ENCODE results near the gene TEX26. TPM values are rescaled to one million over a fixed set of nuclear protein-coding genes. Genes with fewer than 3 reads are reported as not detected.
A peak's percentile ranks its signal among the peaks of the same experiment; 100 is the strongest.

The TEX26 gene
- total RNA-seq, 2 donors from 2014 or later = not detected

DNA sequence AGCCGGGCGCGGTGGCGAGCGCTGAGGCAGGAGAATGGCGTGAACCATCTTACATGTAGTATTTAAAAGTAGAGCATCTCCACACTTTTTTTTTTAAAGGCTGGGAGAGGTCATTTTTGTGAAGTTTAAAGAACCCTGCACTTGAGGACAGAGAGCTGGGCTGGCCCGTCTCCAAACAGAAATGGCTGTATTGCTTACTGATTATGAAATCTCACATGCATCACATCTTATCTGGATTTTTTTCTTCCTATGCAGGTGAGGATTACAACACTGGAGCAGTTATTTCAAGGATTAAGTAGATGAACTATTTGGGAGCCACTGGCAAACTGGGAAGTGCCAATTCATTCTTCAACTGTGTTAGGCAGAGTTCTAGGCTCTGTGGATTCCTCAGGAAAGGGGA, 59.5 kb downstream of the TEX26 start:
- H3K9ac ChIP-seq (ENCODE audit: extremely low read depth, low read length, poor library complexity, severe bottlenecking) = no peak overlapping the region
- no peaks in the 10 kb centered on the region for H3K27me3 ChIP-seq (ENCODE audit: control insufficient read depth, insufficient read depth, low read length, poor library complexity, severe bottlenecking)
- no peaks in the 10 kb centered on the region for H3K36me3 Mint-ChIP-seq (ENCODE audit: low read depth)
- no peak overlapping the region for H3K4me3 Mint-ChIP-seq
- 100% methylated on average over 2 of the region's 7 CpGs; no CpG with 5 or more reads in 1 of the 2 experiments for WGBS, 2 experiments (ENCODE audit: insufficient coverage in 1 of 2, insufficient read length in 1 of 2)
- H3K4me1 ChIP-seq (ENCODE audit: control insufficient read depth, insufficient read depth, low read length) = no peaks in the 10 kb centered on the region
- TF ChIP-seq, protein P1, sequence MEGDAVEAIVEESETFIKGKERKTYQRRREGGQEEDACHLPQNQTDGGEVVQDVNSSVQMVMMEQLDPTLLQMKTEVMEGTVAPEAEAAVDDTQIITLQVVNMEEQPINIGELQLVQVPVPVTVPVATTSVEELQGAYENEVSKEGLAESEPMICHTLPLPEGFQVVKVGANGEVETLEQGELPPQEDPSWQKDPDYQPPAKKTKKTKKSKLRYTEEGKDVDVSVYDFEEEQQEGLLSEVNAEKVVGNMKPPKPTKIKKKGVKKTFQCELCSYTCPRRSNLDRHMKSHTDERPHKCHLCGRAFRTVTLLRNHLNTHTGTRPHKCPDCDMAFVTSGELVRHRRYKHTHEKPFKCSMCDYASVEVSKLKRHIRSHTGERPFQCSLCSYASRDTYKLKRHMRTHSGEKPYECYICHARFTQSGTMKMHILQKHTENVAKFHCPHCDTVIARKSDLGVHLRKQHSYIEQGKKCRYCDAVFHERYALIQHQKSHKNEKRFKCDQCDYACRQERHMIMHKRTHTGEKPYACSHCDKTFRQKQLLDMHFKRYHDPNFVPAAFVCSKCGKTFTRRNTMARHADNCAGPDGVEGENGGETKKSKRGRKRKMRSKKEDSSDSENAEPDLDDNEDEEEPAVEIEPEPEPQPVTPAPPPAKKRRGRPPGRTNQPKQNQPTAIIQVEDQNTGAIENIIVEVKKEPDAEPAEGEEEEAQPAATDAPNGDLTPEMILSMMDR (conservative IDR thresholded peaks at IDR 0.05) = no peak
- no peak overlapping the region for H3K27ac ChIP-seq (ENCODE audit: low read depth, low read length)
- no peak for DNase-seq
- H3K4me1 Mint-ChIP-seq = peaks cover 7% of the 10 kb centered on the region
- H3K27me3 Mint-ChIP-seq (ENCODE audit: insufficient read depth) = no peaks in the 10 kb centered on the region
- no peaks in the 10 kb centered on the region for H3K36me3 ChIP-seq (ENCODE audit: control insufficient read depth, insufficient read depth, low read length)
- no peaks in the 10 kb centered on the region for H3K9me3 ChIP-seq (ENCODE audit: control insufficient read depth, low read length)
- no peak overlapping the region for H3K4me3 ChIP-seq (ENCODE audit: low read length)
- no peak overlapping the region for H3K27ac Mint-ChIP-seq
- H3K9me3 Mint-ChIP-seq = no peaks in the 10 kb centered on the region

DNA sequence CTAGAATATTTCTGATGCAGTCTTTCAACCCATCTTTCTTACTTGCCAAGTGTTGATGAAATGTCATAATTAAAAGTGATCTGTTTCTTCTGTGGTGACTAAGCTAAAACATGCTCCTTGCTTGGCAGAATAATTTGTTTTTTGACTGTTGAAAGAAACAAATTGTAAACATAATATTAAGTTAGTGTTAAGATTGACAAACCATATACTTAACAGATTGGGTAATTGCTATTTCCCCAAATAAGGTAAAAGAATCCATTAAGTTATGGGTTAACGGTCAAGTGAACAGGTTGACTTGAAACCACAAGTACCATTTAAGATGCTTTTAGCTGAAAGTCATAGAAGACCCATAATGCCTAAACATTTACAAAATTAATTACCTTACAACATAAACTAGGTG, 62.9 kb downstream of the TEX26 start:
- 92% methylated on average over 1 of the region's 1 CpG; no CpG with 5 or more reads in 1 of the 2 experiments for WGBS, 2 experiments (ENCODE audit: insufficient coverage in 1 of 2, insufficient read length in 1 of 2)
- TF ChIP-seq, protein P1 (conservative IDR thresholded peaks at IDR 0.05) = no peak
- H3K9me3 ChIP-seq (ENCODE audit: control insufficient read depth, low read length) = no peaks in the 10 kb centered on the region
- no peaks in the 10 kb centered on the region for H3K9me3 Mint-ChIP-seq
- no peaks in the 10 kb centered on the region for H3K36me3 ChIP-seq (ENCODE audit: control insufficient read depth, insufficient read depth, low read length)
- no peaks in the 10 kb centered on the region for H3K27me3 Mint-ChIP-seq (ENCODE audit: insufficient read depth)
- H3K4me1 Mint-ChIP-seq = no peaks in the 10 kb centered on the region
- H3K4me3 ChIP-seq (ENCODE audit: low read length) = no peak overlapping the region
- no peaks in the 10 kb centered on the region for H3K27me3 ChIP-seq (ENCODE audit: control insufficient read depth, insufficient read depth, low read length, poor library complexity, severe bottlenecking)
- no peak overlapping the region for H3K4me3 Mint-ChIP-seq
- no peak overlapping the region for H3K27ac ChIP-seq (ENCODE audit: low read depth, low read length)
- H3K4me1 ChIP-seq (ENCODE audit: control insufficient read depth, insufficient read depth, low read length) = no peaks in the 10 kb centered on the region
- no peaks in the 10 kb centered on the region for H3K36me3 Mint-ChIP-seq (ENCODE audit: low read depth)
- no peak overlapping the region for H3K9ac ChIP-seq (ENCODE audit: extremely low read depth, low read length, poor library complexity, severe bottlenecking)
- no peak for DNase-seq
- no peak overlapping the region for H3K27ac Mint-ChIP-seq

DNA sequence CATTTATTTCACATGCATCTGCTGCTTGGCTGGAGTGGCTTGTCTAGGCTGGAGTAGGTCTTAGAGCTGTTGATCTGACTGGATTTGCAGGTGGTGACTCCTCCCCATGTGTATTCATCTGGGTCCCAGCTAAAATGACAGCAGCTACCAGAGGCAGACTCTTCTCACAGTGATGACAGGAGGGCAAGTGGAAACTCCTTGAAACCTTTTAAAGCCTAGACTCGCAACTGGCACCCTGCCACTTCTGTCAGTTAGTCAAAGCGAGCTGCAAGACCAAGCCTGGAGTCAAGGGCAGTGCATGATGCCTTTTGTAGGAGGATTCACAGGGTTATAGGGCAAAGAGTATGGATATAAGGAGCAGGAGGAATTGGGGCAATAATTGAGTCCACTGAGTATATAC, 65.2 kb downstream of the TEX26 start:
- WGBS, 2 experiments (ENCODE audit: insufficient coverage in 1 of 2, insufficient read length in 1 of 2) = 77 to 95% methylated on average over 2 of the region's 2 CpGs
- H3K27ac ChIP-seq (ENCODE audit: low read depth, low read length) = peak overlapping the region; percentile 67
- DNase-seq = no peak
- no peak overlapping the region for H3K9ac ChIP-seq (ENCODE audit: extremely low read depth, low read length, poor library complexity, severe bottlenecking)
- TF ChIP-seq, protein P1 (conservative IDR thresholded peaks at IDR 0.05) = no peak
- no peaks in the 10 kb centered on the region for H3K27me3 ChIP-seq (ENCODE audit: control insufficient read depth, insufficient read depth, low read length, poor library complexity, severe bottlenecking)
- Mint-ChIP-seq H3K27me3 (ENCODE audit: insufficient read depth) (peaks cover 4% of the 10 kb centered on the region), H3K9me3 (no peaks in the 10 kb centered on the region), H3K36me3 (ENCODE audit: low read depth) (no peaks in the 10 kb centered on the region), H3K4me1 (no peaks in the 10 kb centered on the region), H3K4me3 (no peak overlapping the region), H3K27ac (no peak overlapping the region)
- no peaks in the 10 kb centered on the region for H3K4me1 ChIP-seq (ENCODE audit: control insufficient read depth, insufficient read depth, low read length)
- no peaks in the 10 kb centered on the region for H3K36me3 ChIP-seq (ENCODE audit: control insufficient read depth, insufficient read depth, low read length)
- H3K9me3 ChIP-seq (ENCODE audit: control insufficient read depth, low read length) = no peaks in the 10 kb centered on the region
- H3K4me3 ChIP-seq (ENCODE audit: low read length) = no peak overlapping the region

All from endodermal cell (in vitro differentiated cells).